GM06990 (cell line): Measurements from ENCODE around the gene PPM1J.
A peak's percentile ranks its signal among the peaks of the same experiment; 100 is the strongest.

Experiments
- DNase-seq: peaks from one replicate; pipeline ENCODE4 v3.0.0-alpha.2; 2011; ENCODE audit not compliant: insufficient read length; ENCODE audit errors: extremely low read depth
- H3K27me3 ChIP-seq: replicated peaks from 2 replicates; pipeline ENCODE4 v1.6.0; 2011; ENCODE audit warnings: low read length; ENCODE audit not compliant: control insufficient read depth, insufficient read depth
- H3K36me3 ChIP-seq: 2 replicates; pipeline ENCODE4 v1.5.1; 2011; ENCODE audit warnings: low read length; ENCODE audit not compliant: control insufficient read depth, insufficient read depth
- H3K4me3 ChIP-seq: replicated peaks from 2 replicates; pipeline ENCODE4 v1.5.1; 2011; ENCODE audit warnings: low read depth, mild to moderate bottlenecking, control low read depth, low read length
- CTCF ChIP-seq: IDR thresholded peaks from 2 replicates; pipeline ENCODE4 v1.5.1; 2011; ENCODE audit warnings: low read length, control low read depth, mild to moderate bottlenecking, inconsistent platforms; ENCODE audit not compliant: insufficient read depth, poor library complexity, severe bottlenecking

Gene PPM1J

GRCh38 chr1:112676543-112676942 is 38.6 kb downstream of the PPM1J start:
- Histone ChIP-seq H3K36me3 (peaks cover 3% of the 10 kb centered on the region; the same call in 1 of the 2 replicates), H3K4me3 (no peak overlapping the region), H3K27me3 (no peaks in the 10 kb centered on the region)
- no peak for TF ChIP-seq CTCF
- no peak for DNase-seq

- peak overlapping the region; percentile 86 for H3K4me3 ChIP-seq
- no peak for TF ChIP-seq CTCF
- no peaks in the 10 kb centered on the region for H3K27me3 ChIP-seq
- peaks cover 3% of the 10 kb centered on the region; the same call in 1 of the 2 replicates for H3K36me3 ChIP-seq
- no peak for DNase-seq
These were observed 39.3 kb downstream of the PPM1J start for GRCh38 chr1:112675728-112676381.

GRCh38 chr1:112674986-112675727 is 40.0 kb downstream of the PPM1J start:
- H3K4me3 ChIP-seq, result peak overlapping the region; percentile 86
- TF ChIP-seq CTCF, result no peak
- no peak for DNase-seq
- H3K27me3 ChIP-seq, result no peaks in the 10 kb centered on the region
- H3K36me3 ChIP-seq, result peaks cover 5% of the 10 kb centered on the region

GRCh38 chr1:112674440-112674985 is 40.6 kb downstream of the PPM1J start, which contains the start of gene MOV10:
MOV10 (plus strand) TSS chr1:112674659; CDS start chr1:112674913, 254 bp downstream.
- TF ChIP-seq CTCF, result no peak

GRCh38 chr1:112673592-112674439 is 41.3 kb downstream of the PPM1J start:
- H3K4me3 ChIP-seq, result peak overlapping the region; percentile 86
- H3K36me3 ChIP-seq, result peaks cover 8% of the 10 kb centered on the region
- no peak for DNase-seq

More at GRCh38 chr1:112674440-112674985, 40.6 kb downstream of the PPM1J start, which contains the start of gene MOV10:
- DNase-seq, result peak; percentile 81
- Histone ChIP-seq H3K27me3 (no peaks in the 10 kb centered on the region), H3K36me3 (peaks cover 8% of the 10 kb centered on the region), H3K4me3 (peak within 1 kb of the TSS; percentile 86)

More at GRCh38 chr1:112673592-112674439, 41.3 kb downstream of the PPM1J start:
- no peaks in the 10 kb centered on the region for H3K27me3 ChIP-seq
- peak; percentile 37 for TF ChIP-seq CTCF
